Neural progenitor cell (in vitro differentiated cells): ENCODE measurements around the gene AGO1. TPM values are rescaled to one million over a fixed set of nuclear protein-coding genes. Genes with fewer than 3 reads are reported as not detected.
"Not testable (repeated sequence)": the region's sequence is repeated elsewhere in the genome, so short reads cannot be mapped to it uniquely, and the experiment has no call there.

Source experiments
- DNase-seq: peaks from one replicate; pipeline ENCODE4 v3.0.0-alpha.2; 2016; ENCODE audit warnings: low spot score
- H2AFZ ChIP-seq: fragments of 200-600 bp; sonication (generic); replicated peaks from 2 replicates; pipeline ENCODE4 v1.6.1; 2016; ENCODE audit warnings: antibody characterized with exemption
- H3F3A ChIP-seq: fragments of 200-600 bp; sonication (generic); 2 replicates; pipeline ENCODE4 v1.6.1; 2016; ENCODE audit warnings: antibody characterized with exemption, low read depth
- H3K27ac ChIP-seq: fragments of 200-600 bp; sonication (generic); 2 replicates; pipeline ENCODE4 v1.5.1; 2016; ENCODE audit warnings: mild to moderate bottlenecking
- H3K27me3 ChIP-seq: fragments of 200-600 bp; sonication (generic); 2 replicates; pipeline ENCODE4 v1.6.1; 2016; ENCODE audit warnings: mild to moderate bottlenecking, moderate library complexity
- H3K36me3 ChIP-seq: fragments of 200-600 bp; sonication (generic); 2 replicates; pipeline ENCODE4 v1.5.1; 2016
- H3K4me1 ChIP-seq: fragments of 200-600 bp; sonication (generic); 2 replicates; pipeline ENCODE4 v1.6.1; 2016; ENCODE audit warnings: mixed run types
- H3K4me2 ChIP-seq: fragments of 200-600 bp; sonication (generic); 2 replicates; pipeline ENCODE4 v1.6.1; 2016
- H3K4me3 ChIP-seq: fragments of 200-600 bp; sonication (generic); 2 replicates; pipeline ENCODE4 v1.5.1; 2016
- H3K79me2 ChIP-seq: fragments of 200-600 bp; sonication (generic); 2 replicates; pipeline ENCODE4 v1.6.1; 2016; ENCODE audit warnings: low read depth
- H3K9ac ChIP-seq: fragments of 200-600 bp; sonication (generic); 2 replicates; pipeline ENCODE4 v1.6.1; 2016
- H3K9me3 ChIP-seq: fragments of 200-600 bp; sonication (generic); 2 replicates; pipeline ENCODE4 v1.5.1; 2016; ENCODE audit warnings: low read depth
- H4K20me1 ChIP-seq: fragments of 200-600 bp; sonication (generic); 2 replicates; pipeline ENCODE4 v1.6.1; 2016; ENCODE audit warnings: low read depth
- H3K27ac Mint-ChIP-seq: 3 replicates; pipeline ENCODE4 v1.8.0; 2021; ENCODE audit warnings: mixed read lengths
- H3K27me3 Mint-ChIP-seq: 2 replicates; pipeline ENCODE4 v1.8.0; 2022; ENCODE audit warnings: low read depth, mild to moderate bottlenecking, inconsistent platforms, moderate library complexity, mixed read lengths; ENCODE audit not compliant: insufficient read depth
- H3K36me3 Mint-ChIP-seq: 3 replicates; pipeline ENCODE4 v1.8.0; 2021; ENCODE audit warnings: mixed read lengths
- H3K4me1 Mint-ChIP-seq: 3 replicates; pipeline ENCODE4 v1.8.0; 2021; ENCODE audit warnings: mixed read lengths
- H3K4me3 Mint-ChIP-seq: 3 replicates; pipeline ENCODE4 v1.8.0; 2021; ENCODE audit warnings: mild to moderate bottlenecking, moderate library complexity, mixed read lengths
- H3K9me3 Mint-ChIP-seq: 3 replicates; pipeline ENCODE4 v1.8.0; 2020; ENCODE audit warnings: mixed read lengths
- CTCF ChIP-seq: fragments of 200-600 bp; sonication (generic); IDR thresholded peaks from 2 replicates; pipeline ENCODE4 v1.5.1; 2017; ENCODE audit warnings: antibody characterized with exemption, mild to moderate bottlenecking
- EZH2 ChIP-seq: fragments of 200-600 bp; sonication (generic); IDR thresholded peaks from 2 replicates; pipeline ENCODE4 v1.6.1; 2017; ENCODE audit warnings: antibody characterized with exemption, mild to moderate bottlenecking, moderate library complexity
- EZH2phosphoT487 ChIP-seq: fragments of 200-600 bp; sonication (generic); IDR thresholded peaks from 2 replicates; pipeline ENCODE4 v1.6.1; 2017; ENCODE audit warnings: antibody characterized with exemption
- total RNA-seq: library from RNA; depleted of rRNA; stranded (reverse); fragments of >200 nt; gene quantifications from 2 replicates; pipeline ENCODE4 v1.2.3, GENCODE V29; 2015; ENCODE audit warnings: low replicate concordance

The AGO1 gene
- total RNA-seq, 1 donor from 2014 or later: 24.1 TPM

GRCh38 chr1:35870651-35871309 lies 12.2 kb upstream of the AGO1 start:
- Mint-ChIP-seq H3K4me1 (peaks cover 3% of the 10 kb centered on the region), H3K36me3 (no peaks in the 10 kb centered on the region), H3K4me3 (no peak overlapping the region), H3K27ac (no peak overlapping the region), H3K27me3 (peaks cover 4% of the 10 kb centered on the region), H3K9me3 (no peaks in the 10 kb centered on the region)
- Histone ChIP-seq H3K27ac (no peak overlapping the region), H3K36me3 (no peaks in the 10 kb centered on the region), H3F3A (no peaks in the 10 kb centered on the region), H3K4me1 (no peaks in the 10 kb centered on the region), H3K4me3 (no peak overlapping the region), H3K9ac (no peak overlapping the region), H3K79me2 (no peaks in the 10 kb centered on the region), H3K9me3 (no peaks in the 10 kb centered on the region), H4K20me1 (no peaks in the 10 kb centered on the region), H3K4me2 (no peak overlapping the region), H3K27me3 (no peaks in the 10 kb centered on the region), H2AFZ (no peak overlapping the region)
- TF ChIP-seq EZH2phosphoT487 (no peak), CTCF (no peak), EZH2 (no peak)
- DNase-seq: no peak

GRCh38 chr1:35873243-35873750 lies 9.7 kb upstream of the AGO1 start:
- H3K36me3 Mint-ChIP-seq: no peaks in the 10 kb centered on the region
- DNase-seq: no peak
- H3K27ac Mint-ChIP-seq: no peak overlapping the region
- Histone ChIP-seq H3K4me1 (no peaks in the 10 kb centered on the region), H3K9ac (no peak overlapping the region), H3K27ac (no peak overlapping the region), H4K20me1 (peaks cover 11% of the 10 kb centered on the region), H3K4me3 (no peak overlapping the region), H3K36me3 (no peaks in the 10 kb centered on the region), H2AFZ (no peak overlapping the region), H3K4me2 (no peak overlapping the region), H3F3A (no peaks in the 10 kb centered on the region), H3K27me3 (no peaks in the 10 kb centered on the region), H3K9me3 (no peaks in the 10 kb centered on the region), H3K79me2 (no peaks in the 10 kb centered on the region)
- peaks cover 3% of the 10 kb centered on the region for H3K4me1 Mint-ChIP-seq
- TF ChIP-seq EZH2phosphoT487: no peak
- no peak for TF ChIP-seq EZH2
- no peak for TF ChIP-seq CTCF
- no peaks in the 10 kb centered on the region for H3K9me3 Mint-ChIP-seq
- H3K4me3 Mint-ChIP-seq: no peak overlapping the region
- H3K27me3 Mint-ChIP-seq: peaks cover 4% of the 10 kb centered on the region

- not testable (repeated sequence) for H3K9ac ChIP-seq, H3K4me3 Mint-ChIP-seq, H2AFZ ChIP-seq, H3K36me3 ChIP-seq, H3K9me3 ChIP-seq, H3K4me1 ChIP-seq, H3K36me3 Mint-ChIP-seq, H3K27me3 ChIP-seq, H3K79me2 ChIP-seq, H3K27ac Mint-ChIP-seq, H3K9me3 Mint-ChIP-seq, H3K27me3 Mint-ChIP-seq, H3K4me2 ChIP-seq, H3K4me1 Mint-ChIP-seq, H3K4me3 ChIP-seq, DNase-seq, H3F3A ChIP-seq, H3K27ac ChIP-seq
- H4K20me1 ChIP-seq: peaks cover 11% of the 10 kb centered on the region
Observed at GRCh38 chr1:35874115-35874514, 8.9 kb upstream of the AGO1 start.

- Histone ChIP-seq H4K20me1 (peaks cover 11% of the 10 kb centered on the region), H3K79me2 (no peaks in the 10 kb centered on the region), H3K4me1 (no peaks in the 10 kb centered on the region), H3K9ac (no peak overlapping the region), H3K36me3 (no peaks in the 10 kb centered on the region), H3K4me2 (no peak overlapping the region), H3K4me3 (no peak overlapping the region), H3K27ac (no peak overlapping the region), H3F3A (no peaks in the 10 kb centered on the region), H3K9me3 (no peaks in the 10 kb centered on the region), H3K27me3 (no peaks in the 10 kb centered on the region), H2AFZ (no peak overlapping the region)
- TF ChIP-seq EZH2phosphoT487: no peak
- no peak for TF ChIP-seq EZH2
- TF ChIP-seq CTCF: no peak
- H3K4me3 Mint-ChIP-seq: no peak overlapping the region
- no peaks in the 10 kb centered on the region for H3K9me3 Mint-ChIP-seq
- H3K4me1 Mint-ChIP-seq: peaks cover under 1% of the 10 kb centered on the region
- peaks cover 5% of the 10 kb centered on the region for H3K27me3 Mint-ChIP-seq
- no peak overlapping the region for H3K27ac Mint-ChIP-seq
- DNase-seq: peak; percentile 63
- no peaks in the 10 kb centered on the region for H3K36me3 Mint-ChIP-seq
Observed at GRCh38 chr1:35876988-35877387, 6.0 kb upstream of the AGO1 start.
